Esophagus squamous epithelium (tissue), 5 donors: ENCODE data around the gene E4F1. TPM values are rescaled to one million over a fixed set of nuclear protein-coding genes. Genes with fewer than 3 reads are reported as not detected.

Experiments
- DNase-seq: peaks from one replicate; lab custom pipeline; 2025; lab: John Stamatoyannopoulos, UW
- H3K27ac ChIP-seq, 4 donors: fragments of 200-600 bp; sonication (generic); one replicate each; pipeline ENCODE4 v1.5.1; 2016 to 2019; ENCODE audit warnings: mild to moderate bottlenecking in 1 of 4
- H3K27me3 ChIP-seq, 4 donors: fragments of 200-600 bp; sonication (generic); 1 replicate in 3 of 4; 2 replicates in 1 of 4; pipeline versions ENCODE4 v1.5.1 to v1.6.0; 2017 to 2021; ENCODE audit warnings: antibody characterized with exemption in 1 of 4
- H3K36me3 ChIP-seq, 3 donors: fragments of 200-600 bp; sonication (generic); one replicate each; pipeline ENCODE4 v1.5.1; 2016 to 2019
- H3K4me1 ChIP-seq, 3 donors: fragments of 200-600 bp; sonication (generic); one replicate each; pipeline ENCODE4 v1.5.1; 2017 to 2019
- H3K4me3 ChIP-seq, 4 donors: fragments of 200-600 bp; sonication (generic); 1 replicate in 3 of 4; 2 replicates in 1 of 4; pipeline ENCODE4 v1.5.1; 2016 to 2019; ENCODE audit warnings: mild to moderate bottlenecking in 2 of 4, moderate library complexity in 1 of 4
- H3K9me3 ChIP-seq, 3 donors: fragments of 200-600 bp; sonication (generic); one replicate each; pipeline ENCODE4 v1.5.1; 2016 to 2019
- POLR2A ChIP-seq, 4 donors: fragments of 450-650 bp; IDR thresholded peaks; one replicate each; pipeline ENCODE4 v1.6.1; 2017; ENCODE audit warnings: antibody characterized with exemption in 4 of 4, mild to moderate bottlenecking in 4 of 4, moderate library complexity in 3 of 4
- WGBS, 2 donors: methylation state at CpG; one replicate each; pipeline ENCODE4 v1.1.5; 2018; 5-methylcytosine and 5-hydroxymethylcytosine counted together
- intact Hi-C: fragments of 100-400 bp; cut with DNase I; formaldehyde crosslinking; loops from one replicate; pipeline ENCODE4 v1.15.0; 2022
- total RNA-seq, 4 donors: library from RNA; depleted of rRNA; stranded (reverse); fragments of >200 nt; gene quantifications; one replicate each; pipeline ENCODE4 v1.1.0, GENCODE V29; 2016
- TF ChIP-seq, protein P1 (sequence below), 6 experiments: fragments of 450-650 bp in 4 of 6; fragments of 200-600 bp in 2 of 6; sonication (generic) in 2 of 6; IDR thresholded peaks; one replicate each; pipeline ENCODE4 v1.5.1; 2016 to 2019; ENCODE audit warnings: antibody characterized with exemption in 6 of 6, mild to moderate bottlenecking in 4 of 6, moderate library complexity in 4 of 6
- donor health status: DM: yes; HTN: yes; CAD: no.

The E4F1 gene
- total RNA-seq, 4 donors from 2014 or later = 16.8 to 25.6 (median 19.2) TPM

DNA sequence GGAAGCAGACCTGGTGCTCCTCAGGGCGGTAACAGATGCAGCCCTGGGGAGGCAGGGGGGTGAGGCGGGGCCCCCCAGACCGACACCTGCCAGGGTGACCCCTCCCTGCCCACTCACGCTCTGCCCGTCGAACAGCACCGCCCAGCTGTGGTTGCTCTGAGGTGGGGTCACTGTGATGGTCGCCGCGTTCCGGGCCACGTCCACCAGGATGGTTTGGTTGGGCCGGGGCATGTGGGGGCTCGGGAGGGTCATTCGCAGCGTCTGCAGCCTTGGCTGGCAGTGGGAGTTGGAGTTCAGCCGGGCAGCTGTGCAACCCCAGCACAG, 13.4 kb upstream of the E4F1 start:
- TF ChIP-seq POLR2A (IDR thresholded peaks at IDR 0.05) = no peak
- TF ChIP-seq, protein P1, sequence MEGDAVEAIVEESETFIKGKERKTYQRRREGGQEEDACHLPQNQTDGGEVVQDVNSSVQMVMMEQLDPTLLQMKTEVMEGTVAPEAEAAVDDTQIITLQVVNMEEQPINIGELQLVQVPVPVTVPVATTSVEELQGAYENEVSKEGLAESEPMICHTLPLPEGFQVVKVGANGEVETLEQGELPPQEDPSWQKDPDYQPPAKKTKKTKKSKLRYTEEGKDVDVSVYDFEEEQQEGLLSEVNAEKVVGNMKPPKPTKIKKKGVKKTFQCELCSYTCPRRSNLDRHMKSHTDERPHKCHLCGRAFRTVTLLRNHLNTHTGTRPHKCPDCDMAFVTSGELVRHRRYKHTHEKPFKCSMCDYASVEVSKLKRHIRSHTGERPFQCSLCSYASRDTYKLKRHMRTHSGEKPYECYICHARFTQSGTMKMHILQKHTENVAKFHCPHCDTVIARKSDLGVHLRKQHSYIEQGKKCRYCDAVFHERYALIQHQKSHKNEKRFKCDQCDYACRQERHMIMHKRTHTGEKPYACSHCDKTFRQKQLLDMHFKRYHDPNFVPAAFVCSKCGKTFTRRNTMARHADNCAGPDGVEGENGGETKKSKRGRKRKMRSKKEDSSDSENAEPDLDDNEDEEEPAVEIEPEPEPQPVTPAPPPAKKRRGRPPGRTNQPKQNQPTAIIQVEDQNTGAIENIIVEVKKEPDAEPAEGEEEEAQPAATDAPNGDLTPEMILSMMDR (IDR thresholded peaks at IDR 0.05) = no peak
- no peak overlapping the region for H3K27ac ChIP-seq
- H3K36me3 ChIP-seq = peaks cover 14 to 43% (median 25%) of the 10 kb centered on the region in 3 donors
- H3K4me3 ChIP-seq = no peak overlapping the region
- H3K9me3 ChIP-seq = no peaks in the 10 kb centered on the region
- no peaks in the 10 kb centered on the region for H3K27me3 ChIP-seq
- intact Hi-C loops = no loop called here
- no peak for DNase-seq
- 87% methylated on average over 11 of the region's 17 CpGs; no CpG with 5 or more reads in 1 of the 2 donors for WGBS, 2 donors
- H3K4me1 ChIP-seq = peaks cover 33 to 49% (median 42%) of the 10 kb centered on the region in 3 donors

DNA sequence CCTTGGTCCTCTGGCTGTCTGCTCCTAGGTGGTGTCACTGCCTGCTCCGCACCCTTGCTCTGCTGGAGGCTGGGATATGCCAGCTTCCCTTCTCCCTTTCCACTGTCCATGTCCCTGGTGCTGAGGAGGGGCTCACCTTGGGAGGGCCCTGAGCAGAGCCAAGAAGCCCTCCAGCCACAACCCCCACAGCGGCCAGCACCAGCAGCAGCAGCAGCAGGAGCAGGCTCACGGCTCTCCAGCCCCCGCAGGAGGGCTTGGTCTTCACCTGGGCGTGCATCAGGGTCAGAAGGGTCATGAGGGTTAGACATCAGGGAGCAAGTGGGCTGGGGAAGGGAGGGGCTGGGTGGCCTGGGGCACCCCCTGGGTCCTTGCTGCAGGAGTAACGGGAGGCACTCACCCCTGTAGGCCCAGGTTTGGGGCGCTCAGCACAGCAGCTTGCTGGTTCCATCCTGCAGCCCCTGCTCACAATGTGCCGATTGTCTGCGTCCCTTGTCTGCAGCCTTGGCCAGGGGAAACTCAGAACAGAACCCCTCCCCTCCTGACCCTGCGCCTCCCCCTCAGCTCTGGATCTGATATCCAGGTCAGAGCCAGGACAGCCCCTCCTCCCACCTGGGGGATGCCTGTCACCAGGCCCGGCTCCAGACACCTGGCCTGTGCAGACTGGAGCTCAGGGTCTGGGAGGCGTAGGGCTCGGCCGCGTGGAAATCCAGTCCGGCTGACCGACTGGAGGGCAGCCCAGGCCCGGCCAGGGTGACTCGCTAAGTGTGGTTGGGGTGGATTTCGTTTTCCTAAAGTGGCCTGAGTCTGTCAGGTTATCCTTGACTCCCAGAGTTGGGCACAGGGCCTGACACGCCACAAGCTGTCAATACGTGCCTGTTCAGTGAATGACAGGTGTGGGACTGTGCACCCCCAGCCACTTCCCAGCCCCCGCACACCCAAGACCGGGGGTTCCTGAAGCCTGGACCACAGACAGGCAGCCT, 12.7 kb upstream of the E4F1 start, which contains the start of gene BRICD5:
Gene BRICD5, minus strand, starts transcription at position 478 of the 980 bp plus-strand sequence. Its CDS starts 30 bp downstream, at position 448.
- Histone ChIP-seq H3K27me3 (no peaks in the 10 kb centered on the region), H3K9me3 (no peaks in the 10 kb centered on the region), H3K4me3 (no peak within 1 kb of the TSS), H3K4me1 (peaks cover 33 to 53% (median 40%) of the 10 kb centered on the region in 3 donors), H3K36me3 (peaks cover 14 to 43% (median 25%) of the 10 kb centered on the region in 3 donors), H3K27ac (peak within 1 kb of the TSS in 1 of 4 donors; percentile 8)
- TF ChIP-seq POLR2A (IDR thresholded peaks at IDR 0.05) = no peak
- TF ChIP-seq, protein P1 (IDR thresholded peaks at IDR 0.05) = no peak
- intact Hi-C loops = no loop called here
- 45 to 55% methylated on average over 5 to 7 of the region's 24 CpGs for WGBS, 2 donors
- no peak for DNase-seq

DNA sequence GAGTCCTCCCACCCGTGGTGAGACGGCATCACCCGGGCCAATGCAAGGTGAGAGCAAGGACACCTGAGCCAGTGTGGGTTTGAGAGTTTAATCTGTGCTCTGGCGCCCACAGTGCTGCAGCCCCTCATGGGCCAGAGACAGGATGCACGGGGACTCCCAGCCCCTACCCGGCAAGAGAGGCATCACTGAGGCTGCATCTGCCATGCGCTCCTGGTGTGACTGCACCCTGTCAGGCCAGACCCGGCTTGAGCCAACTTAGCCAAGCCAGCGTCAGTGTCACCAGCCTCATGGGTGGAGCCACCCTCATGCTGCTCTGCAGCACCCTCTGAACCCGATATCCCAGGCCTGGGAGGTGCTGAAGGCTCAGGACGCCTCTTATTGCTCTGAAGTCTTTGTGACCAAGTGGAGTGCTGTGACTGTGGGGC, 11.5 kb upstream of the E4F1 start:
- H3K9me3 ChIP-seq = no peaks in the 10 kb centered on the region
- peaks cover 22 to 44% (median 28%) of the 10 kb centered on the region in 3 donors for H3K4me1 ChIP-seq
- H3K4me3 ChIP-seq = no peak overlapping the region
- 60% methylated on average over 4 of the region's 11 CpGs; no CpG with 5 or more reads in 1 of the 2 donors for WGBS, 2 donors
- peak overlapping the region in 1 of 4 donors; percentile 8 for H3K27ac ChIP-seq
- H3K36me3 ChIP-seq = peaks cover 14 to 37% (median 24%) of the 10 kb centered on the region in 3 donors
- intact Hi-C loops = no loop called here
- no peak for DNase-seq
- H3K27me3 ChIP-seq = no peaks in the 10 kb centered on the region
- TF ChIP-seq, protein P1 (IDR thresholded peaks at IDR 0.05) = no peak
- no peak for TF ChIP-seq POLR2A (IDR thresholded peaks at IDR 0.05)

DNA sequence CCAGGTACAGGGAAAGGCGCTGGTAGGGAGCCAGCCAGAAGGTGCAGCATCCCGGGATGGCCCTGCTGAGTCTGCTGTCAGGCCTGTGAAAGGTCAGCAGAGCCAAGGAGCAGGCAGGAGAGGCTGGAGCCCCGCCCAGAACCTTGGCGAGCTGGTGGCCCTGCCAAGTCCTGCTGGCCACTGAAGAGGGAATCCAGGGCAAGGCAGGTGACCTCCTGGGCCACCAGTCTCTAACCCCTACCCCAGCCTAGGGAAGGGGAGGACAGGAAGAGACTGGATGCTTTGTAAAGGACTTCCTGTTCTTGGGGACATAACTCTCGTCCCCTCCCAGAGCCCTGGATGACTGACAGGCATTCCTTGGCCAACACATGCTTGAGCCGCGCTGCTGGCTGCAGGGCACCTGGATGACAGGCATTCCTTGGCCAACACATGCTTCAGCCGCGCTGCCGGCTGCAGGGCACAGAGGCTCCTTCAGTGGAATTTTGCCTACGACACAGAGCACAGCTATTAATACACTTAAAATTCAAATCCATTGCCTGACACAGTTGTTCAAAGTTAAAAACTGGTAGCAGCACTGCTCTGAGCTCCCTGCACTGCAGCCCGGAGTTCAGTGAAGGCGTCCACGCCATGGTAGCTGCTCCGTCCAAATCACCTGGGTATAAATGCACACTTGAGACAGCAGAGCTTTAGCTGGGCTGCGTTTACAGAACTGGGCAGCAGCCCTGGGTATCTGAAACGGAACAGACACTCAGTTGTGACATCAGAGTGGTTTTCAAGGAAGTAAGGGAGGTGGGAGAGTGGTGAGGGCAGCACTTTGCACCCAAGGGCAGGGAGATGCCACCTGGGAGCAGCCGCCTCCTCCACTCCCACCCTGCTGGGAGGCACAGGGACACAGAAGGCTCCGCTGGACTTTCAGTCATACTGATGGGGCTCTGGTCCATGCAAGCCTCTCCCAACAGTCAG, 10.7 kb upstream of the E4F1 start:
- Histone ChIP-seq H3K27ac (peak overlapping the region in 1 of 4 donors; percentile 8), H3K4me1 (peaks cover 20 to 40% (median 25%) of the 10 kb centered on the region in 3 donors), H3K4me3 (peak overlapping the region in 1 of 4 donors; percentile 92), H3K27me3 (no peaks in the 10 kb centered on the region), H3K36me3 (peaks cover 11 to 30% (median 17%) of the 10 kb centered on the region in 3 donors), H3K9me3 (no peaks in the 10 kb centered on the region)
- no peak for DNase-seq
- intact Hi-C loops = no loop called here
- TF ChIP-seq, protein P1 (IDR thresholded peaks at IDR 0.05) = no peak
- no peak for TF ChIP-seq POLR2A (IDR thresholded peaks at IDR 0.05)
- 14 to 86% methylated on average over 2 to 7 of the region's 19 CpGs for WGBS, 2 donors
